PC-3 (cell line): ENCODE data around the gene MED19. TPM values are rescaled to one million over a fixed set of nuclear protein-coding genes. Genes with fewer than 3 reads are reported as not detected.

Experiments used
- ATAC-seq: fragments of 200-7000 bp; cut with Tn5 transposase; 2 replicates; pipeline ENCODE4 v1.9.1; 2020; ENCODE audit warnings: mild to moderate bottlenecking, moderate library complexity
- BruUV-seq: library from RNA; stranded (reverse); fragments of 400-500 nt; replicated peaks from 2 replicates; lab custom pipeline; 2021; lab: Mats Ljungman, UMichigan
- CTCF ChIA-PET: fragments of 300-600 bp; sonication (Branson Sonifier 250); formaldehyde crosslinking; loops from one replicate; lab custom pipeline; 2022; ENCODE audit warnings: antibody characterized with exemption; lab: Charles Lee
- POLR2A ChIA-PET: fragments of 300-600 bp; sonication (Branson Sonifier 250); formaldehyde crosslinking; loops from one replicate; lab custom pipeline; 2022; ENCODE audit warnings: antibody characterized with exemption; ENCODE audit not compliant: unreplicated experiment; lab: Charles Lee
- DNase-seq: peaks from one replicate; pipeline ENCODE4 v3.0.0-alpha.2; 2015
- H2AFZ ChIP-seq: fragments of 300-600 bp; sonication (generic); 2 replicates; pipeline ENCODE4 v1.6.0; 2016; ENCODE audit warnings: antibody characterized with exemption, low read length
- H3F3A ChIP-seq: fragments of 300-600 bp; sonication (generic); one replicate; pipeline ENCODE4 v1.6.0; 2017; ENCODE audit warnings: antibody characterized with exemption, low read length, control low read depth, mild to moderate bottlenecking; ENCODE audit not compliant: unreplicated experiment
- H3K27ac ChIP-seq: fragments of 300-600 bp; sonication (generic); 2 replicates; pipeline ENCODE4 v1.5.1; 2016; ENCODE audit warnings: mild to moderate bottlenecking, low read length
- H3K27me3 ChIP-seq: fragments of 300-600 bp; sonication (generic); 2 replicates; pipeline ENCODE4 v1.6.1; 2016; ENCODE audit warnings: low read length, mixed read lengths
- H3K36me3 ChIP-seq: fragments of 300-600 bp; sonication (generic); 2 replicates; pipeline ENCODE4 v1.6.1; 2016; ENCODE audit warnings: low read depth, mixed run types, low read length, mixed read lengths
- H3K4me1 ChIP-seq: fragments of 300-600 bp; sonication (generic); 2 replicates; pipeline ENCODE4 v1.5.1; 2016; ENCODE audit warnings: low read length; ENCODE audit not compliant: insufficient read depth
- H3K4me2 ChIP-seq: fragments of 300-600 bp; sonication (generic); 2 replicates; pipeline ENCODE4 v1.6.0; 2016; ENCODE audit warnings: low read length
- H3K4me3 ChIP-seq: fragments of 300-600 bp; sonication (generic); 2 replicates; pipeline ENCODE4 v1.5.1; 2016; ENCODE audit warnings: mild to moderate bottlenecking, low read length, mixed read lengths
- H3K79me2 ChIP-seq: fragments of 300-600 bp; sonication (generic); 2 replicates; pipeline ENCODE4 v1.6.1; 2017; ENCODE audit warnings: low read length, mixed read lengths
- H3K9ac ChIP-seq: fragments of 300-600 bp; sonication (generic); 2 replicates; pipeline ENCODE4 v1.6.0; 2016; ENCODE audit warnings: mild to moderate bottlenecking, low read length
- H3K9me2 ChIP-seq: fragments of 300-600 bp; sonication (generic); replicated peaks from 2 replicates; pipeline ENCODE4 v1.6.1; 2016; ENCODE audit warnings: mixed run types, low read length, mixed read lengths
- H3K9me3 ChIP-seq: fragments of 300-600 bp; sonication (generic); 2 replicates; pipeline ENCODE4 v1.6.1; 2016; ENCODE audit warnings: low read length, mixed read lengths
- H4K20me1 ChIP-seq: fragments of 300-600 bp; sonication (generic); 2 replicates; pipeline ENCODE4 v1.6.1; 2016; ENCODE audit warnings: low read length, mixed read lengths
- CTCF ChIP-seq: fragments of 300-600 bp; sonication (generic); conservative IDR thresholded peaks from 2 replicates; pipeline ENCODE4 v1.5.1; 2017; ENCODE audit warnings: antibody characterized with exemption, low read depth, mild to moderate bottlenecking, low read length
- EZH2 ChIP-seq: fragments of 300-600 bp; sonication (generic); IDR thresholded peaks from one replicate; pipeline ENCODE4 v1.6.1; 2017; ENCODE audit warnings: antibody characterized with exemption, mild to moderate bottlenecking, low read length; ENCODE audit not compliant: unreplicated experiment
- EZH2phosphoT487 ChIP-seq: fragments of 300-600 bp; sonication (generic); IDR thresholded peaks from 2 replicates; pipeline ENCODE4 v1.6.1; 2018; ENCODE audit warnings: mild to moderate bottlenecking, antibody characterized with exemption, low read length, borderline replicate concordance
- intact Hi-C: fragments of 100-400 bp; cut with micrococcal nuclease; formaldehyde crosslinking; loops from 2 replicates; pipeline ENCODE4 v1.9.0; 2023
- total RNA-seq: library from RNA; depleted of rRNA; stranded (reverse); fragments of >200 nt; gene quantifications from 2 replicates; pipeline ENCODE4 v1.2.3, GENCODE V29; 2014

The MED19 gene
- total RNA-seq, 1 experiment from 2014 or later: 41.8 TPM

GRCh38 chr11:57681168-57681567, 30.8 kb downstream of the MED19 start:
- H3K9ac ChIP-seq: no peak overlapping the region
- no peak for TF ChIP-seq EZH2phosphoT487
- TF ChIP-seq EZH2: no peak
- TF ChIP-seq CTCF: no peak
- DNase-seq: no peak
- H2AFZ ChIP-seq: no peak overlapping the region
- CTCF ChIA-PET: no interaction called here
- peaks cover 31% of the 10 kb centered on the region for H4K20me1 ChIP-seq
- H3K4me2 ChIP-seq: no peak overlapping the region
- ATAC-seq: no peak
- intact Hi-C loops: no loop called here
- H3K4me3 ChIP-seq: no peak overlapping the region
- BruUV-seq: no TSS peak
- peaks cover 69% of the 10 kb centered on the region for H3K36me3 ChIP-seq
- H3K9me2 ChIP-seq: no peaks in the 10 kb centered on the region
- H3K4me1 ChIP-seq: peaks cover 15% of the 10 kb centered on the region
- H3K9me3 ChIP-seq: no peaks in the 10 kb centered on the region
- POLR2A ChIA-PET: no interaction called here
- H3K27ac ChIP-seq: no peak overlapping the region
- peaks cover 78% of the 10 kb centered on the region for H3K79me2 ChIP-seq
- no peaks in the 10 kb centered on the region for H3K27me3 ChIP-seq
- no peaks in the 10 kb centered on the region for H3F3A ChIP-seq

- peaks cover 72% of the 10 kb centered on the region for H3K36me3 ChIP-seq
- peak; percentile 38 for DNase-seq
- intact Hi-C loops: no loop called here
- ChIA-PET POLR2A (no interaction called here), CTCF (no interaction called here)
- H3K9me2 ChIP-seq: no peaks in the 10 kb centered on the region
- H3K4me1 ChIP-seq: peaks cover 16% of the 10 kb centered on the region
- TF ChIP-seq CTCF: no peak
- TF ChIP-seq EZH2phosphoT487: no peak
- TF ChIP-seq EZH2: no peak
- peaks cover 79% of the 10 kb centered on the region for H3K79me2 ChIP-seq
- H2AFZ ChIP-seq: no peak overlapping the region
- H3K9ac ChIP-seq: no peak overlapping the region
- no peaks in the 10 kb centered on the region for H3F3A ChIP-seq
- no peaks in the 10 kb centered on the region for H3K9me3 ChIP-seq
- H3K27ac ChIP-seq: no peak overlapping the region
- no TSS peak for BruUV-seq
- H3K4me2 ChIP-seq: no peak overlapping the region
- H4K20me1 ChIP-seq: peaks cover 33% of the 10 kb centered on the region
- ATAC-seq: peak; percentile 35; the same call in 1 of the 2 replicates
- no peak overlapping the region for H3K4me3 ChIP-seq
- H3K27me3 ChIP-seq: no peaks in the 10 kb centered on the region
Measured at GRCh38 chr11:57680552-57680874, 31.5 kb downstream of the MED19 start.

- H3K9me3 ChIP-seq: no peaks in the 10 kb centered on the region
- peaks cover 26% of the 10 kb centered on the region for H3K4me1 ChIP-seq
- no peak overlapping the region for H3K9ac ChIP-seq
- peak; percentile 66 for ATAC-seq
- CTCF ChIA-PET: no interaction called here
- H4K20me1 ChIP-seq: peaks cover 42% of the 10 kb centered on the region
- no peaks in the 10 kb centered on the region for H3K9me2 ChIP-seq
- no peak overlapping the region for H2AFZ ChIP-seq
- peaks cover 85% of the 10 kb centered on the region for H3K79me2 ChIP-seq
- 0 out of 2 replicates have a peak overlapping the region, but pooled peaks have one; percentile 3 for H3K4me2 ChIP-seq
- no peaks in the 10 kb centered on the region for H3F3A ChIP-seq
- H3K27me3 ChIP-seq: no peaks in the 10 kb centered on the region
- POLR2A ChIA-PET: no interaction called here
- DNase-seq: peak; percentile 54
- no peak overlapping the region for H3K4me3 ChIP-seq
- intact Hi-C loops: no loop called here
- no TSS peak for BruUV-seq
- no peak overlapping the region for H3K27ac ChIP-seq
- peaks cover 70% of the 10 kb centered on the region for H3K36me3 ChIP-seq
- TF ChIP-seq CTCF: no peak
- TF ChIP-seq EZH2: no peak
- no peak for TF ChIP-seq EZH2phosphoT487
Measured at GRCh38 chr11:57679396-57679795, 32.6 kb downstream of the MED19 start.
